ENCODE measurements around the gene SYCP2L.
"Not testable (repeated sequence)": the region's sequence is repeated elsewhere in the genome, so short reads cannot be mapped to it uniquely, and the experiment has no call there.

Gene SYCP2L

GRCh38 chr6:10954590-10955010 is 67.7 kb downstream of the SYCP2L start:
- DNase-seq (ENCODE audit: low read depth in 4 of 4, low spot score in 1 of 4): peak; percentile 34 to 66 (median 56)

- DNase-seq (ENCODE audit: low read depth in 4 of 4, low spot score in 1 of 4): no peak
Observed at GRCh38 chr6:10956776-10957175, 69.9 kb downstream of the SYCP2L start.

- no peak for DNase-seq (ENCODE audit: low read depth in 4 of 4, low spot score in 1 of 4)
Observed at GRCh38 chr6:10957414-10957886, 70.6 kb downstream of the SYCP2L start.

- DNase-seq (ENCODE audit: low read depth in 4 of 4, low spot score in 1 of 4): no peak
Observed at GRCh38 chr6:10960171-10960570, 73.3 kb downstream of the SYCP2L start.

GRCh38 chr6:10961837-10962236 is 75.0 kb downstream of the SYCP2L start:
- DNase-seq (ENCODE audit: low read depth in 4 of 4, low spot score in 1 of 4): no peak

GRCh38 chr6:10962673-10963072 is 75.8 kb downstream of the SYCP2L start:
- DNase-seq (ENCODE audit: low read depth in 4 of 4, low spot score in 1 of 4): no peak

GRCh38 chr6:10963113-10963512 is 76.3 kb downstream of the SYCP2L start:
- DNase-seq (ENCODE audit: low read depth in 4 of 4, low spot score in 1 of 4): no peak

- no peak for DNase-seq (ENCODE audit: low read depth in 4 of 4, low spot score in 1 of 4)
Observed at GRCh38 chr6:10964684-10965083, 77.8 kb downstream of the SYCP2L start.

GRCh38 chr6:10968776-10969175 is 81.9 kb downstream of the SYCP2L start:
- DNase-seq (ENCODE audit: low read depth in 4 of 4, low spot score in 1 of 4): no peak

- DNase-seq (ENCODE audit: low read depth in 4 of 4, low spot score in 1 of 4): no peak
Observed at GRCh38 chr6:10970731-10971130, 83.9 kb downstream of the SYCP2L start.

- DNase-seq (ENCODE audit: low read depth in 4 of 4, low spot score in 1 of 4): no peak
Observed at GRCh38 chr6:10972196-10972595, 85.3 kb downstream of the SYCP2L start.

GRCh38 chr6:10976571-10976970 is 89.7 kb downstream of the SYCP2L start:
- DNase-seq (ENCODE audit: low read depth in 4 of 4, low spot score in 1 of 4): no peak

GRCh38 chr6:10977231-10977968 is 90.5 kb downstream of the SYCP2L start:
- DNase-seq (ENCODE audit: low read depth in 4 of 4, low spot score in 1 of 4): no peak

GRCh38 chr6:10979603-10980002 is 92.8 kb downstream of the SYCP2L start:
- DNase-seq (ENCODE audit: low read depth in 4 of 4, low spot score in 1 of 4): no peak

GRCh38 chr6:10981409-10981808 is 94.6 kb downstream of the SYCP2L start:
- no peak for DNase-seq (ENCODE audit: low read depth in 4 of 4, low spot score in 1 of 4)

GRCh38 chr6:10984959-10985358 is 98.1 kb downstream of the SYCP2L start:
- not testable (repeated sequence) for DNase-seq (ENCODE audit: low read depth in 4 of 4, low spot score in 1 of 4)

- no peak for DNase-seq (ENCODE audit: low read depth in 4 of 4, low spot score in 1 of 4)
Observed at GRCh38 chr6:10989587-10989986, 102.7 kb downstream of the SYCP2L start.

GRCh38 chr6:10991115-10991514 is 104.3 kb downstream of the SYCP2L start:
- DNase-seq (ENCODE audit: low read depth in 4 of 4, low spot score in 1 of 4): no peak

GRCh38 chr6:10993896-10994295 is 107.0 kb downstream of the SYCP2L start:
- DNase-seq (ENCODE audit: low read depth in 4 of 4, low spot score in 1 of 4): no peak

GRCh38 chr6:10995114-10995707 is 108.4 kb downstream of the SYCP2L start:
- no peak for DNase-seq (ENCODE audit: low read depth in 4 of 4, low spot score in 1 of 4)

- DNase-seq (ENCODE audit: low read depth in 4 of 4, low spot score in 1 of 4): no peak
Observed at GRCh38 chr6:10999994-11000393, 113.1 kb downstream of the SYCP2L start.

- no peak for DNase-seq (ENCODE audit: low read depth in 4 of 4, low spot score in 1 of 4)
Observed at GRCh38 chr6:11002176-11002575, 115.3 kb downstream of the SYCP2L start.

GRCh38 chr6:11003297-11003696 is 116.4 kb downstream of the SYCP2L start:
- not testable (repeated sequence) for DNase-seq (ENCODE audit: low read depth in 4 of 4, low spot score in 1 of 4)

Measured in stimulated activated CD4-positive, alpha-beta T cell treated with anti-CD3 and anti-CD28 coated beads, Interleukin-1b, Interleukin-23, amount 100 ng/mL, for 24 hours (primary cell).